Fibroblast of lung (primary cell): ENCODE data around the gene SLC1A4. TPM values are rescaled to one million over a fixed set of nuclear protein-coding genes. Genes with fewer than 3 reads are reported as not detected.

ENCODE experiments used
- DNase-seq, 2 donors: peaks; one replicate each; pipeline versions ENCODE4 v3.0.0 to v3.0.0-alpha.2; 2010; ENCODE audit warnings: low read depth in 2 of 2
- H2AFZ ChIP-seq: 2 replicates; pipeline ENCODE4 v1.5.1; 2012; ENCODE audit warnings: low read length, control low read depth, inconsistent platforms
- H3K27ac ChIP-seq: 2 replicates; pipeline ENCODE4 v1.5.1; 2011; ENCODE audit warnings: low read length, control low read depth; ENCODE audit not compliant: insufficient read depth
- H3K27me3 ChIP-seq: 2 replicates; pipeline ENCODE4 v1.5.1; 2011; ENCODE audit warnings: mild to moderate bottlenecking, low read length; ENCODE audit not compliant: control insufficient read depth, insufficient read depth
- H3K36me3 ChIP-seq: 2 replicates; pipeline ENCODE4 v1.5.1; 2011; ENCODE audit warnings: low read length; ENCODE audit not compliant: control insufficient read depth, insufficient read depth
- H3K4me1 ChIP-seq: 2 replicates; pipeline ENCODE4 v1.5.1; 2011; ENCODE audit warnings: low read length; ENCODE audit not compliant: control insufficient read depth, insufficient read depth; ENCODE audit errors: extremely low read depth
- H3K4me2 ChIP-seq: 2 replicates; pipeline ENCODE4 v1.5.1; 2011; ENCODE audit warnings: low read length, control low read depth; ENCODE audit not compliant: insufficient read depth; ENCODE audit errors: extremely low read depth
- H3K4me3 ChIP-seq, 4 experiments: fragments of 200-600 bp in 1 of 4; sonication (generic) in 1 of 4; replicated peaks in 1 of 4; 2 replicates each; pipeline ENCODE4 v1.5.1; 2011 to 2016; ENCODE audit warnings: low read length in 4 of 4, low read depth in 3 of 4, mild to moderate bottlenecking in 3 of 4, control low read depth in 2 of 4, inconsistent platforms in 1 of 4, mixed read lengths in 1 of 4; ENCODE audit not compliant: insufficient read depth in 1 of 4; ENCODE audit errors: control extremely low read depth in 1 of 4
- H3K79me2 ChIP-seq: 2 replicates; pipeline ENCODE4 v1.5.1; 2012; ENCODE audit warnings: mild to moderate bottlenecking, low read length, inconsistent platforms; ENCODE audit not compliant: control insufficient read depth, insufficient read depth
- H3K9ac ChIP-seq: 2 replicates; pipeline ENCODE4 v1.5.1; 2011; ENCODE audit warnings: mild to moderate bottlenecking, low read length, control low read depth; ENCODE audit not compliant: insufficient read depth
- H3K9me3 ChIP-seq: 2 replicates; pipeline ENCODE4 v1.5.1; 2012; ENCODE audit warnings: low read depth, low read length; ENCODE audit not compliant: control insufficient read depth, insufficient read depth
- H4K20me1 ChIP-seq: 2 replicates; pipeline ENCODE4 v1.5.1; 2011; ENCODE audit warnings: low read length; ENCODE audit not compliant: control insufficient read depth, insufficient read depth; ENCODE audit errors: extremely low read depth
- CTCF ChIP-seq, 2 donors: IDR thresholded peaks in 1 of 2; conservative IDR thresholded peaks in 1 of 2; 1 replicate in 1 of 2; 2 replicates in 1 of 2; pipeline ENCODE4 v1.5.1; 2011 to 2012; ENCODE audit warnings: low read length in 2 of 2, control low read depth in 1 of 2, inconsistent platforms in 1 of 2, low read depth in 1 of 2, mild to moderate bottlenecking in 1 of 2
- EZH2 ChIP-seq: IDR thresholded peaks from 2 replicates; pipeline ENCODE4 v1.5.1; 2012; ENCODE audit warnings: low read length, control low read depth, mild to moderate bottlenecking; ENCODE audit errors: missing control alignments
- polyA plus RNA-seq, 2 donors: library from polyadenylated mRNA; depleted of rRNA in 1 of 2; stranded (reverse) in 1 of 2; unstranded in 1 of 2; fragments of >200 nt; gene quantifications; 2 replicates each; pipeline ENCODE4 v1.2.1, GENCODE V29; 2011 to 2012; ENCODE audit warnings: missing spikeins in 1 of 2
- total RNA-seq: library from RNA; depleted of rRNA; stranded (reverse); fragments of >200 nt; gene quantifications from 2 replicates; pipeline ENCODE4 v1.2.1, GENCODE V29; 2014

Gene SLC1A4
- total and polyA plus RNA-seq, 2 donors (not counting 1 experiment from before 2014, with no cell fraction given) = 4.9 to 20.8 TPM

DNA sequence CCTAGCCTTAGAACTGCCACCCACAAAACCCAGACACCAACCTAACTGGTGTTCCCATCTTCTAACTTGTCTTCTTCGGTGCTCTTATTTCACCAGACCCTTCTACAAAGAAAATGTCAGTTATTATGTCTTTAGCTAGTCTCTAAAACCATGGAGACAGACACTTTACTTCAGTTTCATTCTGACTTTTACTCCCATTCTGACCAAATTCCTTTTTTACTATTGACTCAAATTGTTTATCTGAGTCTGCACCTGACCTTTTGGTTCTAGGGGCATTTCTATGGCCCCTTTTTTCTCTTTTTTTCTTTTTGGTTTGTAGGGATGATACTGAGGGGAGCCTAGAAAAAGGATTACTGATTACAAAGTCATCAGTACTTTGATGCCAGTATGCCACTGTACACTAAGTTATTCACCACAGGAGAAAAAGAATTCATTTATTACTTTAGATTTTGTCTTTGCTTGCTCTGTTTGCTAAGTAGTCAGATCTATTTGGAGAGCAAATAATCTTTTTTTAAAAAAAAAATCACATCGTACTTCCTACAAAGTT lies 6.8 kb upstream of the SLC1A4 start:
- Histone ChIP-seq H3K79me2 (no peaks in the 10 kb centered on the region), H4K20me1 (no peaks in the 10 kb centered on the region), H3K4me2 (no peak overlapping the region), H3K27ac (no peak overlapping the region), H3K4me1 (no peaks in the 10 kb centered on the region), H2AFZ (no peak overlapping the region), H3K36me3 (no peaks in the 10 kb centered on the region), H3K27me3 (no peaks in the 10 kb centered on the region), H3K9me3 (no peaks in the 10 kb centered on the region), H3K9ac (no peak overlapping the region), H3K4me3 (no peak overlapping the region)
- no peak for TF ChIP-seq CTCF (conservative IDR thresholded peaks at IDR 0.05 in 1 of 2, IDR thresholded peaks at IDR 0.05 in 1 of 2; ENCODE audit: low read depth in 1 of 2, low read length in 2 of 2)
- TF ChIP-seq EZH2 = no peak
- no peak for DNase-seq

DNA sequence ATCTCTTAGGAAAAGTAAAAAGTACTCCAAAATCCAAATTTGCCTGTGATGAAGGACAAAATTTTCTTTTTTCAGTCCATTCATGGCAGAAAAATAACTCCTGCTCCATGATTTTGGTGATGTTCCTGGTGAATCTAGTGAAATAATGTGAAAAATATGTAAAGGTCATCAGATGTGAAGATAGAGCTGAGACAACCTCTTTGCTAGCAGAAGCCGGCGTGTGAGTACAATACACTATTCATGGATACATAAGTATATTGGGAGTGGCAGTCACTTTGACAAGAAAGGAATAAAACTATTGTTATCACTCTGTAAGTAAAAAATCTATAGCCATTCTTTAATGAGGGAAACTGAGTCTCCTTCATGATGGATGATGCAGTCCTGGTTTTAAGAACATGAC lies 6.3 kb upstream of the SLC1A4 start:
- no peak overlapping the region for H2AFZ ChIP-seq
- no peaks in the 10 kb centered on the region for H3K27me3 ChIP-seq
- no peak for DNase-seq
- no peaks in the 10 kb centered on the region for H3K9me3 ChIP-seq
- H3K9ac ChIP-seq = no peak overlapping the region
- H3K27ac ChIP-seq = no peak overlapping the region
- H3K36me3 ChIP-seq = no peaks in the 10 kb centered on the region
- H3K4me2 ChIP-seq = no peak overlapping the region
- H3K79me2 ChIP-seq = no peaks in the 10 kb centered on the region
- H4K20me1 ChIP-seq = no peaks in the 10 kb centered on the region
- no peaks in the 10 kb centered on the region for H3K4me1 ChIP-seq
- no peak overlapping the region for H3K4me3 ChIP-seq
- TF ChIP-seq EZH2 = no peak
- TF ChIP-seq CTCF (conservative IDR thresholded peaks at IDR 0.05 in 1 of 2, IDR thresholded peaks at IDR 0.05 in 1 of 2; ENCODE audit: low read depth in 1 of 2, low read length in 2 of 2) = no peak

DNA sequence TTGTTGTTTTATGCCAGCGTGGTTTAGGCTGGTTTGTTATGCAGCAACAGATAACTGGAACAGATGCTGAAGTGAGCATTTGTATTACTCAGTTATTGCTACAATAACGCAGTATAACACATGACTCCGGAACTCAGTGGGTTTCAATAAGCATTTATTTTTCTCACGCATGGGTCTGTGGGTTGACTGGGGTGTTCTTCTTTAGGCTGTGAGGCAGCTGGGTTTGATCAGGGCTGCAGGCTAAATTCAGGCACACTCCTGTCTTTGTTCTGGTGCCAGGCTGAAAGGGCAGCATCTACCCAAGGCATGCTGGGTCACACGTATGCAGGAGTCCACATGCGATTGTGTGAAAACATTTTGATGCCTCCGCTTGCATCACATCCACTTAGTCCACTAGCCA lies 3.8 kb upstream of the SLC1A4 start:
- H3K9ac ChIP-seq = no peak overlapping the region
- H3K27me3 ChIP-seq = no peaks in the 10 kb centered on the region
- no peak overlapping the region for H3K4me2 ChIP-seq
- H4K20me1 ChIP-seq = no peaks in the 10 kb centered on the region
- no peaks in the 10 kb centered on the region for H3K9me3 ChIP-seq
- H3K27ac ChIP-seq = no peak overlapping the region
- DNase-seq = no peak
- no peak overlapping the region for H2AFZ ChIP-seq
- H3K4me3 ChIP-seq = no peak overlapping the region
- no peaks in the 10 kb centered on the region for H3K36me3 ChIP-seq
- no peaks in the 10 kb centered on the region for H3K79me2 ChIP-seq
- peaks cover 1% of the 10 kb centered on the region for H3K4me1 ChIP-seq
- no peak for TF ChIP-seq EZH2
- no peak for TF ChIP-seq CTCF (conservative IDR thresholded peaks at IDR 0.05 in 1 of 2, IDR thresholded peaks at IDR 0.05 in 1 of 2; ENCODE audit: low read depth in 1 of 2, low read length in 2 of 2)
